Measurements from ENCODE around the gene FRMD4A.

- TF ChIP-seq CTCF (IDR thresholded peaks at IDR 0.05; ENCODE audit: low read depth, low read length, poor library complexity, severe bottlenecking) (no peak), EZH2phosphoT487 (IDR thresholded peaks at IDR 0.05; ENCODE audit: borderline replicate concordance, low read length) (no peak)
Observed at GRCh38 chr10:14318007-14318406, 12.7 kb downstream of the FRMD4A start.
